ENCODE measurements around the gene SKIL. TPM values are rescaled to one million over a fixed set of nuclear protein-coding genes. Genes with fewer than 3 reads are reported as not detected.

SKIL gene
- 10 to 100 TPM; 24.9 to 50.6 (median 30.4) TPM for total RNA-seq

- Histone ChIP-seq H3K27ac (peak within 1 kb of the TSS; percentile 95), H3K4me1 (peaks cover 41% of the 10 kb centered on the region), H3K4me3 (peak within 1 kb of the TSS; percentile 62), H3K27me3 (no peaks in the 10 kb centered on the region), H3K36me3 (no peaks in the 10 kb centered on the region), H3K9me3 (no peaks in the 10 kb centered on the region)
- DNase-seq (ENCODE audit: low spot score in 2 of 2): peak; percentile 98
- TF ChIP-seq POLR2AphosphoS5 (IDR thresholded peaks at IDR 0.05) (no peak), POLR2A (IDR thresholded peaks at IDR 0.05) (peak in 1 of 2 donors; percentile 76), CTCF (IDR thresholded peaks at IDR 0.05) (peak; percentile 4)
- WGBS: no CpG with 5 or more reads among the region's 124 CpGs
These were observed at the start of gene SKIL for GRCh38 chr3:170357176-170358041. Gene SKIL (plus strand): TSS chr3:170357715. CDS start chr3:170360332, 2,617 bp downstream.

GRCh38 chr3:170309046-170309445 lies 48.5 kb upstream of the SKIL start:
- no peaks in the 10 kb centered on the region for H3K9me3 ChIP-seq
- H3K4me3 ChIP-seq: no peak overlapping the region
- no peak for DNase-seq (ENCODE audit: low spot score in 2 of 2)
- H3K36me3 ChIP-seq: no peaks in the 10 kb centered on the region
- no peaks in the 10 kb centered on the region for H3K27me3 ChIP-seq
- no peak for TF ChIP-seq EP300 (IDR thresholded peaks at IDR 0.05)
- H3K27ac ChIP-seq: no peak overlapping the region
- H3K4me1 ChIP-seq: no peaks in the 10 kb centered on the region
- 46% methylated on average over 1 of the region's 1 CpG for WGBS

- Histone ChIP-seq H3K36me3 (no peaks in the 10 kb centered on the region), H3K27me3 (no peaks in the 10 kb centered on the region), H3K27ac (no peak overlapping the region), H3K4me1 (no peaks in the 10 kb centered on the region), H3K4me3 (no peak overlapping the region), H3K9me3 (no peaks in the 10 kb centered on the region)
- no peak for DNase-seq (ENCODE audit: low spot score in 2 of 2)
- no peak for TF ChIP-seq CTCF (IDR thresholded peaks at IDR 0.05)
- TF ChIP-seq EP300 (IDR thresholded peaks at IDR 0.05): no peak
- TF ChIP-seq POLR2A (IDR thresholded peaks at IDR 0.05): no peak
- TF ChIP-seq POLR2AphosphoS5 (IDR thresholded peaks at IDR 0.05): no peak
- WGBS: 75% methylated on average over 3 of the region's 3 CpGs
These were observed 39.6 kb upstream of the SKIL start for GRCh38 chr3:170317954-170318353.

- DNase-seq (ENCODE audit: low spot score in 2 of 2): no peak
- WGBS: 76% methylated on average over 7 of the region's 7 CpGs
- no peak overlapping the region for H3K27ac ChIP-seq
- H3K9me3 ChIP-seq: no peaks in the 10 kb centered on the region
- H3K4me1 ChIP-seq: no peaks in the 10 kb centered on the region
- TF ChIP-seq POLR2A (IDR thresholded peaks at IDR 0.05): no peak
- TF ChIP-seq EP300 (IDR thresholded peaks at IDR 0.05): no peak
- TF ChIP-seq CTCF (IDR thresholded peaks at IDR 0.05): no peak
- TF ChIP-seq POLR2AphosphoS5 (IDR thresholded peaks at IDR 0.05): no peak
- no peaks in the 10 kb centered on the region for H3K27me3 ChIP-seq
- H3K36me3 ChIP-seq: no peaks in the 10 kb centered on the region
- H3K4me3 ChIP-seq: no peak overlapping the region
These were observed 36.9 kb upstream of the SKIL start for GRCh38 chr3:170320461-170321121.

- no peaks in the 10 kb centered on the region for H3K27me3 ChIP-seq
- TF ChIP-seq POLR2A (IDR thresholded peaks at IDR 0.05) (no peak), CTCF (IDR thresholded peaks at IDR 0.05) (no peak), POLR2AphosphoS5 (IDR thresholded peaks at IDR 0.05) (no peak), EP300 (IDR thresholded peaks at IDR 0.05) (no peak)
- DNase-seq (ENCODE audit: low spot score in 2 of 2): no peak
- H3K9me3 ChIP-seq: no peaks in the 10 kb centered on the region
- WGBS: 87% methylated on average over 11 of the region's 11 CpGs
- H3K4me1 ChIP-seq: no peaks in the 10 kb centered on the region
- no peak overlapping the region for H3K4me3 ChIP-seq
- H3K36me3 ChIP-seq: no peaks in the 10 kb centered on the region
- no peak overlapping the region for H3K27ac ChIP-seq
These were observed 36.0 kb upstream of the SKIL start for GRCh38 chr3:170321321-170322034.
